Left ventricle myocardium inferior (tissue), 1 donor: ENCODE results near the gene TTYH2. TPM values are rescaled to one million over a fixed set of nuclear protein-coding genes. Genes with fewer than 3 reads are reported as not detected.

Source experiments
- DNase-seq: peaks from one replicate; pipeline ENCODE4 v3.0.0-alpha.2; 2020
- H3K27ac ChIP-seq: fragments of 200-600 bp; replicated peaks from 2 replicates; pipeline ENCODE4 v1.8.0; 2021
- H3K27me3 ChIP-seq: fragments of 200-600 bp; 2 replicates; pipeline ENCODE4 v1.8.0; 2021; ENCODE audit warnings: low read depth
- H3K36me3 ChIP-seq: fragments of 200-600 bp; 2 replicates; pipeline ENCODE4 v1.8.0; 2021
- H3K4me1 ChIP-seq: fragments of 200-600 bp; 2 replicates; pipeline ENCODE4 v1.8.0; 2021
- H3K4me3 ChIP-seq: fragments of 200-600 bp; 2 replicates; pipeline ENCODE4 v1.8.0; 2021; ENCODE audit warnings: mild to moderate bottlenecking, moderate library complexity
- H3K9me3 ChIP-seq: fragments of 200-600 bp; replicated peaks from 2 replicates; pipeline ENCODE4 v1.8.0; 2021
- CTCF ChIP-seq: fragments of 200-600 bp; IDR thresholded peaks from 2 replicates; pipeline ENCODE4 v1.8.0; 2021; ENCODE audit warnings: antibody characterized with exemption, mild to moderate bottlenecking, borderline replicate concordance
- intact Hi-C: fragments of 100-400 bp; cut with micrococcal nuclease; formaldehyde crosslinking; loops from one replicate; pipeline ENCODE4 v1.11.0; 2022
- total RNA-seq: library from RNA; stranded (reverse); fragmentation: NEBNext Ultra II Directional; extraction: Animal tissue kit (Norgen Biotek cat#: 25700); gene quantifications from one replicate; pipeline ENCODE4 v1.2.1, GENCODE V29; 2021
- donor health status: DM: no; HTN: yes; CAD: no; lungs with severe emphysema.

Gene TTYH2
- total RNA-seq, 1 donor from 2014 or later = 28.1 TPM

DNA sequence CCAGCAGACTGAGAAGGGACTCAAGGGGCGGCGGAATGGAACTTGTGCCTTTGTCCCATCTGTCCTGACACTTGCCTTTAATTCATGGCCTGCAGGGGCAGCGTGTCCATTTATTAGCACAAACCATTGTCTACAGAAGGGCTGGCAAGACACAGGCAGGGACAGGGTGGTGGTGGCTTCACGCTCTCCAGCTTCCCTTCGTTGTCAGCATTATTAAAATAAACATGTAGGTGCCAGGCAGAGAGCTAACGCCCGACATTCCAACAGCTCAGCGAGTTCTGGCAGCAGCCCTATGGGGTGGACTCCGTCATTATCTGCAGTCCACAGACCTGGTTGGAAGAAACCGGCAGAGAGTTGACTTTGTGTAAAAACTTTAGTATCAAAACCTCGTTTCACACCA, 77.0 kb downstream of the TTYH2 start:
- intact Hi-C loops = no loop called here
- DNase-seq = no peak
- TF ChIP-seq CTCF = no peak

GRCh38 chr17:74292495-74292894, 79.1 kb downstream of the TTYH2 start:
- peaks cover 23% of the 10 kb centered on the region for H3K4me1 ChIP-seq
- no peak overlapping the region for H3K4me3 ChIP-seq
- no peak for DNase-seq
- H3K36me3 ChIP-seq = no peaks in the 10 kb centered on the region
- H3K9me3 ChIP-seq = no peaks in the 10 kb centered on the region
- no peaks in the 10 kb centered on the region for H3K27me3 ChIP-seq
- TF ChIP-seq CTCF = no peak
- intact Hi-C loops = no loop called here
- no peak overlapping the region for H3K27ac ChIP-seq

More for the DNA sequence above, 77.0 kb downstream of the TTYH2 start:
- Histone ChIP-seq H3K27me3 (no peaks in the 10 kb centered on the region), H3K9me3 (no peaks in the 10 kb centered on the region), H3K4me1 (peaks cover 8% of the 10 kb centered on the region), H3K27ac (peak overlapping the region; percentile 63), H3K4me3 (no peak overlapping the region), H3K36me3 (no peaks in the 10 kb centered on the region)

DNA sequence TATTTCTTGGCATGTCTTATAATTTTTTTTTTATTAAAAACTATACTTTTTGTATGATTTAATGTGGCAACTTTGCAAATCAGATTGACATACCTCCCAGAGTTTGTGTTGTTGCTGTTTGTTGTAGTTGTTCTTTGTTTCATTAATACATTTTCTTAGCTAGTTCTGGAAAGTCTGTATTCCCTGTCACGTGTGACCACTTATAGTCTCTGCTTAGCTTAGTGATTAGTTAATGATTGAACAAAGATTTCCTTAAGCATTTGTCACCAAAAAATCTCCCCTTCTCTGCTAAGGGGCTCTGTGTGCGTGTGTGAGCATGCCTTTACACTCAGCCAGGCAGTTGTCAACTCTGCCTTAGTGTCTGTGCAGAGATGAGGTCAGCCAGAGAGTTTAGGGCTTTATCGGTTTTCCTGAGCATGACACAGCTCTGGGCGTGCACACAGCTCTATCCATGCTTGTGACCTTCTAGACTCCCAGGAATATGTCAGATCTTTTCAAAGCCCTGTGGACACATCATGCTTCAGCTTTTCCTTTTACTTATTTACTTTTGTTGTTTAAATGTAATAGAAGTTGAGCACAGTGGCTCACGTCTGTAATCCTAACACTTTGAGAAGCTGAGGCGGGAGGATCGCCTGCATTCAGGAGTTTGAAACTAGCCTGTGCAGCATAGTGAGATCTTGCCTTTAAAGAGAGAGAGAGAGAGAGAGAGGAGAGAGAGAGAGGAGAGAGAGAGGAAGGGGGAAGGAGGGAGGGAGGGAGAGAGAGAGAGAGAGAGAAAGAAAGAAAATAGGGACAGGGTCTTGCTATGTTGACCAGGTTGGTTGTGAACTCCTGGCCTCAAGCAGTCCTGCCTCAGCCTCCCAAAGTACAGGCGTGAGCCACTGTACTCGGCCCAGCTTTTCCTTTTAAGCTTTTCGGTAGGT, 82.5 kb downstream of the TTYH2 start:
- no peak overlapping the region for H3K4me3 ChIP-seq
- peaks cover 15% of the 10 kb centered on the region for H3K4me1 ChIP-seq
- no peak for TF ChIP-seq CTCF
- DNase-seq = peak; percentile 36
- intact Hi-C loops = loop anchor here (5.0 kb wide), 1 partner anchor 84 kb away; the partner anchor contains the start of gene TTYH2
- no peaks in the 10 kb centered on the region for H3K36me3 ChIP-seq
- H3K9me3 ChIP-seq = no peaks in the 10 kb centered on the region
- peak overlapping the region; percentile 91 for H3K27ac ChIP-seq
- H3K27me3 ChIP-seq = peaks cover 7% of the 10 kb centered on the region

DNA sequence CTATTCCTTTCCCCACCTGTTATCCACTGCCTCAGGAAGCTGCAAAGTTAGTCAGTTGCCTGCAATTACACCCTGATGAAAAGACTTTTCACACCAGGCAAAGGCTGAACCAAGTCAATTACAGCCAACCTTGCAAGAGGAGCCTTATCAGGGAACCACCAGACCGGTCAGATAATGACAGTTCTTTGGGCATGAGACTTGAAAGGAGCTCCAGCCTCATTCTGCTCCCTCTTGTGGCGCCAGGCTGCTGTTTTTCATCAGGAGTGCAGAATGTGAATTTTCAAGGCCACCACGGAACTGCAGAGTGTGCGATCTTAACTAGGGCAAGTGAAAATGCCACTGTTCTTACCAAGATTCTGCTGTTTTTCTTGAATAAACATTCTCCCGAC, 83.2 kb downstream of the TTYH2 start:
- Histone ChIP-seq H3K27me3 (peaks cover 7% of the 10 kb centered on the region), H3K9me3 (no peaks in the 10 kb centered on the region), H3K4me1 (peaks cover 15% of the 10 kb centered on the region), H3K36me3 (no peaks in the 10 kb centered on the region), H3K4me3 (no peak overlapping the region), H3K27ac (peak overlapping the region; percentile 91)
- TF ChIP-seq CTCF = peak; percentile 79
- peak; percentile 70 for DNase-seq
- intact Hi-C loops = loop anchor here (5.0 kb wide), 1 partner anchor 84 kb away; the partner anchor contains the start of gene TTYH2

- intact Hi-C loops = loop anchor here (5.0 kb wide), 1 partner anchor 86 kb away; the partner anchor contains the start of gene TTYH2
- Histone ChIP-seq H3K36me3 (no peaks in the 10 kb centered on the region), H3K9me3 (no peaks in the 10 kb centered on the region), H3K4me1 (peaks cover 15% of the 10 kb centered on the region), H3K4me3 (no peak overlapping the region), H3K27ac (no peak overlapping the region), H3K27me3 (peaks cover 7% of the 10 kb centered on the region)
- TF ChIP-seq CTCF = no peak
- DNase-seq = no peak
Measured at GRCh38 chr17:74297941-74298340, 84.6 kb downstream of the TTYH2 start.
